Activated naive CD4-positive, alpha-beta T cell treated with anti-CD3 and anti-CD28 coated beads, Interleukin-2, amount 10 ng/mL, durations not matched to agents 7 days and 5 days (primary cell): ENCODE data around the gene GNS.
"Not testable (repeated sequence)": the region's sequence is repeated elsewhere in the genome, so short reads cannot be mapped to it uniquely, and the experiment has no call there.

ENCODE experiments used
- CTCF ChIA-PET: fragments of 350-600 bp; sonication (Branson Sonifier 250); formaldehyde crosslinking; loops from one replicate; lab custom pipeline; 2021; ENCODE audit warnings: antibody characterized with exemption; lab: Charles Lee
- DNase-seq: peaks from one replicate; pipeline ENCODE4 v3.0.0-alpha.2; 2020
- H3K27ac Mint-ChIP-seq: one replicate; pipeline ENCODE4 v1.8.0; 2021; ENCODE audit warnings: mild to moderate bottlenecking, moderate library complexity, mixed read lengths
- H3K27me3 Mint-ChIP-seq: one replicate; pipeline ENCODE4 v1.8.0; 2021; ENCODE audit warnings: mild to moderate bottlenecking, mixed read lengths
- H3K36me3 Mint-ChIP-seq: one replicate; pipeline ENCODE4 v1.8.0; 2021; ENCODE audit warnings: mixed read lengths
- H3K4me1 Mint-ChIP-seq: one replicate; pipeline ENCODE4 v1.8.0; 2021; ENCODE audit warnings: mixed read lengths
- H3K4me3 Mint-ChIP-seq: one replicate; pipeline ENCODE4 v1.8.0; 2021; ENCODE audit warnings: mild to moderate bottlenecking, moderate library complexity, mixed read lengths
- H3K9me3 Mint-ChIP-seq: one replicate; pipeline ENCODE4 v1.8.0; 2021; ENCODE audit warnings: mixed read lengths

Gene GNS

GRCh38 chr12:64791036-64791435 lies 31.8 kb upstream of the GNS start:
- H3K4me1 Mint-ChIP-seq, result no peaks in the 10 kb centered on the region
- H3K36me3 Mint-ChIP-seq, result no peaks in the 10 kb centered on the region
- no peak overlapping the region for H3K4me3 Mint-ChIP-seq
- no peak for DNase-seq
- H3K9me3 Mint-ChIP-seq, result no peaks in the 10 kb centered on the region
- no peak overlapping the region for H3K27ac Mint-ChIP-seq
- H3K27me3 Mint-ChIP-seq, result peaks cover 18% of the 10 kb centered on the region
- CTCF ChIA-PET, result interaction anchor here (1.3 to 2.4 kb wide), 2 partner anchors 9 to 11 kb away, joined by 5 to 9 read pairs; no protein-coding TSS in a partner anchor

- Mint-ChIP-seq H3K27me3 (peaks cover 21% of the 10 kb centered on the region), H3K4me3 (no peak overlapping the region), H3K36me3 (no peaks in the 10 kb centered on the region), H3K27ac (no peak overlapping the region), H3K9me3 (no peaks in the 10 kb centered on the region), H3K4me1 (no peaks in the 10 kb centered on the region)
- DNase-seq, result no peak
- CTCF ChIA-PET, result interaction anchor here (1.0 to 1.2 kb wide), 2 partner anchors 10 to 26 kb away, joined by 3 to 4 read pairs; no protein-coding TSS in a partner anchor
Measured at GRCh38 chr12:64790166-64790565, 31.0 kb upstream of the GNS start.

DNA sequence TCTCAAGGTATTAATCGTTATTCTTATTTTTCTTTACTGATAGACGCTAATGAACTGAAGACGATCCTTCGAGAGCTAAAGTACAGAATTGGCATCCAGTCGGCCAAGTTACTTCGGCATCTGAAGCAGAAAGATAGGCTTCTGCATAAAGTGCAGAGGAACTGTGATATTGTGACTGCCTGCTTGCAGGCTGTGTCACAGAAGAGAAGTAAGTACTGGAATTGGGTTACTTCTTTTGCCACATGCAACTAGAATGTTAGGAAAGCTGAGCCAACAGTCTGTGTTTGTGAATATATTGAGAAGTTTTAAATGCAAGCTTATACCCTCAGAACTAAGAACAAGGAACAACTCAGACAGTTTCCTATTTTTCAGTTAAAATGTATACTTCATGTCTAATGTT lies 26.6 kb upstream of the GNS start:
- no peak for DNase-seq
- H3K27ac Mint-ChIP-seq, result no peak overlapping the region
- CTCF ChIA-PET, result interaction anchor here (1.2 to 1.4 kb wide), 2 partner anchors 10 to 16 kb away, joined by 3 to 6 read pairs; no protein-coding TSS in a partner anchor
- peaks cover 41% of the 10 kb centered on the region for H3K27me3 Mint-ChIP-seq
- peaks cover 3% of the 10 kb centered on the region for H3K36me3 Mint-ChIP-seq
- no peaks in the 10 kb centered on the region for H3K9me3 Mint-ChIP-seq
- no peak overlapping the region for H3K4me3 Mint-ChIP-seq
- H3K4me1 Mint-ChIP-seq, result peaks cover 13% of the 10 kb centered on the region

GRCh38 chr12:64782191-64782876 lies 23.1 kb upstream of the GNS start:
- Mint-ChIP-seq H3K27ac (no peak overlapping the region), H3K9me3 (no peaks in the 10 kb centered on the region), H3K4me3 (no peak overlapping the region), H3K36me3 (peaks cover 3% of the 10 kb centered on the region), H3K4me1 (peaks cover 20% of the 10 kb centered on the region), H3K27me3 (peaks cover 71% of the 10 kb centered on the region)
- CTCF ChIA-PET, result interaction anchor here (0.8 to 1.4 kb wide), 3 partner anchors 9 to 217 kb away, joined by 3 to 6 read pairs (median 5); no protein-coding TSS in a partner anchor
- DNase-seq, result no peak

DNA sequence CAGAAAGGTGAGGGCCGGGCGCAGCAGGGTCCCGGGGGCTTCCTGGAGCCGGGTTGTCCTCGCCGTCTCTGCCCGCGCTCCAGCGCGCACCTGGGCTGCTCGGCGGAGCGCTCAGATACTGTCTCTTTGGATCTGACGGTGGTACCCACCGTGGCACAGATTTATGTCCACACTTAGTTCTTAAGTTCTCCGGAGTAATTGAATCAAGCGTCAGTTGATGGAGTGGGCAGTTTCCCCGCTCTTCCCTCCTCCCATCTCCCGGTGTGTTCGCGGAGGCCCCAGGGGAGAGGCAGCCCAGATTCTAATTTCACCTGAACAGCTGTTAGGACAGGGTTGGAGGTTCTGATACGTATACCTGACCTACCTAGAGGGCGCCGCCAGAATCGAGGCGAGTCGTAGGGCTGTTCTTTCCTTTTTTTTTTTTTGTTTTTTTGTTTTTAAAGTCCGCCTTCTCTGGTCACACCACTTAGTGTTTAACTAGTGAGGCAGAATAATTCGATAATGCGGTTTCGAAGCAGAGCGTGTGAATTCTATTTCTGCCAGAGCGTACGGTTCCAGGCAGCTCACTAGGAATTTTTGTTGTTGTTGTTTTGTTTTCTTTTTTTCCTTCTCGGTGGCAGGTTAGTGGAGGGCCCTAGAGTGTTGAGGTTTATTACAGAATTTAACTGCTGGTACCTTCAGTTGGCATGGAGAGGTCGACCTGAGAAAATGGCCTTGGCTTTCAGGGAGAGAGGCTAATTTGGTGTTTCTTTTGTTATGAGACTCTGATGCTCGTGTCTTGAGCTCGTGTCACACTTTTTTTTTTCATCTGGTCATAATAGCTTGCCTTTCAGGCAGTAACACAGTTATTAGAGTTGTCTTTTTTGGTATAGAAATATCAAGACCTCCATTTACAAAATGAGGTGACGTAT lies 22.3 kb upstream of the GNS start:
- peaks cover 79% of the 10 kb centered on the region for H3K27me3 Mint-ChIP-seq
- CTCF ChIA-PET, result interaction anchor here (0.9 to 1.1 kb wide), 2 partner anchors 10 to 38 kb away, joined by 3 to 5 read pairs; no protein-coding TSS in a partner anchor
- peaks cover 20% of the 10 kb centered on the region for H3K4me1 Mint-ChIP-seq
- H3K4me3 Mint-ChIP-seq, result peak overlapping the region; percentile 70
- no peak overlapping the region for H3K27ac Mint-ChIP-seq
- H3K9me3 Mint-ChIP-seq, result no peaks in the 10 kb centered on the region
- DNase-seq, result no peak
- peaks cover 3% of the 10 kb centered on the region for H3K36me3 Mint-ChIP-seq

- DNase-seq, result peak; percentile 29
- Mint-ChIP-seq H3K36me3 (peaks cover 7% of the 10 kb centered on the region), H3K27me3 (peaks cover 88% of the 10 kb centered on the region), H3K27ac (no peak overlapping the region), H3K9me3 (peaks cover 4% of the 10 kb centered on the region), H3K4me3 (peak overlapping the region; percentile 57), H3K4me1 (peaks cover 20% of the 10 kb centered on the region)
- CTCF ChIA-PET, result interaction anchor here (1.1 to 1.3 kb wide), 3 partner anchors 9 to 37 kb away, joined by 3 to 4 read pairs (median 4); partner anchors contain the start of gene GNS
Measured at GRCh38 chr12:64780531-64781279, 21.5 kb upstream of the GNS start.

- Mint-ChIP-seq H3K27me3 (peaks cover 89% of the 10 kb centered on the region), H3K4me1 (peaks cover 20% of the 10 kb centered on the region)
- CTCF ChIA-PET, result interaction anchor here (1.1 to 1.3 kb wide), 3 partner anchors 10 to 37 kb away, joined by 3 to 4 read pairs (median 4); partner anchors contain the start of gene GNS
Measured at GRCh38 chr12:64780132-64780530, 20.9 kb upstream of the GNS start.

DNA sequence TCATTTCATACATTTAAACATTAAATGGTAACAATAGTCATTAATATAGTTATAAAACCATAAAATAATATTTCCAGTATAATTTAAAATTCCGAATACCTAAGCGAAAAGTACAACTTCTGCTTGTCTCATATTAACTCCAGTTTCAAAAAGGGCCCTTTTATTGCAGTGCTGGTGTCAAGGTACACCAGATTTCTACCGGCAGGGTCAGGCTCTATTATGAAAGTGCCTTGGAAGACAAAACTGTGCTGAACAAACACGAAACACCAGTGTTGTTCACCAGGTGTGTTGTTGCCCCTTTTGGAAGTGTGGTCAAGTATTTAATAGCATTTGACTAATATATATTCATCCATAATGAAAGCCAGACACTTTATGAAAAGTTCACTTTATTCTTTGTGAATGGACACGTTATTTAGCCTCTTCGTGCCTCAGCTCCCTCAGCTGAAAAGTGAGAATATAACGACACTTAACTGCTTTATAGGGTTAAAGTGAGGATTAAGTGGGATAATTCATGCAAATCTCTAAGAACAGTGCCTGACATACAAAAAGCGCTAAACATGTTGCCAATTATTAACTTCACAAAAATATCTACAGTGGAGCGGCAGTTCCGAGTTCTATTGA lies 20.3 kb upstream of the GNS start:
- Mint-ChIP-seq H3K4me3 (peak overlapping the region; percentile 57), H3K9me3 (peaks cover 12% of the 10 kb centered on the region), H3K27ac (no peak overlapping the region), H3K4me1 (peaks cover 20% of the 10 kb centered on the region), H3K36me3 (peaks cover 11% of the 10 kb centered on the region), H3K27me3 (peaks cover 89% of the 10 kb centered on the region)
- CTCF ChIA-PET, result interaction anchor here (1.1 to 1.3 kb wide), 2 partner anchors 10 to 20 kb away, joined by 4 read pairs; partner anchors contain the start of gene GNS
- no peak for DNase-seq

More at GRCh38 chr12:64780132-64780530, 20.9 kb upstream of the GNS start:
- DNase-seq, result no peak
- H3K9me3 Mint-ChIP-seq, result peaks cover 10% of the 10 kb centered on the region
- no peak overlapping the region for H3K27ac Mint-ChIP-seq
- peak overlapping the region; percentile 57 for H3K4me3 Mint-ChIP-seq
- peaks cover 11% of the 10 kb centered on the region for H3K36me3 Mint-ChIP-seq

GRCh38 chr12:64775147-64775736 lies 16.0 kb upstream of the GNS start:
- CTCF ChIA-PET, H3K4me1 Mint-ChIP-seq, DNase-seq, H3K27ac Mint-ChIP-seq, H3K4me3 Mint-ChIP-seq: not testable (repeated sequence)
- Mint-ChIP-seq H3K36me3 (peaks cover 11% of the 10 kb centered on the region), H3K9me3 (peaks cover 19% of the 10 kb centered on the region), H3K27me3 (peaks cover 76% of the 10 kb centered on the region)

GRCh38 chr12:64773386-64773785 lies 14.2 kb upstream of the GNS start:
- no peaks in the 10 kb centered on the region for H3K4me1 Mint-ChIP-seq
- H3K4me3 Mint-ChIP-seq, result no peak overlapping the region
- peaks cover 64% of the 10 kb centered on the region for H3K27me3 Mint-ChIP-seq
- CTCF ChIA-PET, result no interaction called here
- peaks cover 19% of the 10 kb centered on the region for H3K9me3 Mint-ChIP-seq
- H3K36me3 Mint-ChIP-seq, result peaks cover 11% of the 10 kb centered on the region
- no peak overlapping the region for H3K27ac Mint-ChIP-seq
- DNase-seq, result no peak

GRCh38 chr12:64767495-64767894 lies 8.3 kb upstream of the GNS start:
- Mint-ChIP-seq H3K27me3 (peaks cover 20% of the 10 kb centered on the region), H3K27ac (no peak overlapping the region), H3K36me3 (no peaks in the 10 kb centered on the region), H3K4me3 (no peak overlapping the region), H3K4me1 (no peaks in the 10 kb centered on the region), H3K9me3 (no peaks in the 10 kb centered on the region)
- CTCF ChIA-PET, result no interaction called here
- DNase-seq, result no peak

DNA sequence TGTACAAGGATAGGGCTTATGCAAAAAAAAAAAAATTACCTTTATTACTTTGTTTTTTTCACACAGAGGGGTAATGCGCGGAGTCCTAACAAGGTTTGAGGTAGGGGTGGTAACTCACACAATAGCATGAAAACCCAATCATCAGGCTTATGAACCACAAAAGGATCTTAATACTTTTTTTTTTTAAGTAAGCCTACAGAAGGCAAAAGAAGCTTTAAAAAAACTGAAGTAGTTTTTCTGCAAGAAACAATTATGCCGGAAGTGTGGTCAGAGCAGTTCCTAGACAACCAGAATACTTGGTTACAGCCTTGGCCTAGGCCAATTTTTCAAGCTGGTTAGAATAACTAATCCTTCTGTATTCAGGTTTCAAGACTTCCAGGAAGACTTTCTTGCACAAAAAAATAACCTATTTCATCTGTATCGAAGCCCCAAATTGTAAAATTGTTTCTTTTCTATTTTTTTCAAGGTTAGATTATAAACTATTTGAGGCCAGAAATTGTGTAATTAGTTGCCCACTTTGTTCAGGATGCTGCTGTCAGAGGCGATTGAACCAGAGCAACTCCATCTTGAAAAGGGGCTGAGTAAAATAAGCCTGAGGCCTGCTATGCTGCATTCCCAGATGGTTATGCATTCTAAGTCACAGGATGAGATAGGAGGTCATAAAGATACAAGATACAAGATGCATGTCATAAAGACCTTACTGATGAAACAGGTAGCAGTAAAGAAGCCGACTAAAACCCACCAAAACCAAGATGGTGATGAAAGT lies 1.8 kb upstream of the GNS start:
- CTCF ChIA-PET, result no interaction called here
- DNase-seq, result no peak
- Mint-ChIP-seq H3K27me3 (peaks cover 8% of the 10 kb centered on the region), H3K4me1 (peaks cover 39% of the 10 kb centered on the region), H3K36me3 (peaks cover 6% of the 10 kb centered on the region), H3K9me3 (no peaks in the 10 kb centered on the region), H3K27ac (no peak overlapping the region), H3K4me3 (no peak overlapping the region)
